SU-DHL-6 (cell line): ENCODE measurements around the gene CTXN3.

Source experiments
- H2AFZ ChIP-seq: fragments of 200-600 bp; sonication (generic); 2 replicates; pipeline ENCODE4 v1.6.1; 2014; ENCODE audit warnings: low read depth, mild to moderate bottlenecking, moderate library complexity, mixed read lengths, antibody characterized with exemption, low read length; ENCODE audit not compliant: severe bottlenecking
- H3F3A ChIP-seq: fragments of 200-600 bp; shearing (Covaris generic); 2 replicates; pipeline ENCODE4 v1.6.0; 2016; ENCODE audit warnings: antibody characterized with exemption, mild to moderate bottlenecking; ENCODE audit not compliant: insufficient read depth
- H3K27ac ChIP-seq: fragments of 200-600 bp; sonication (generic); 2 replicates; pipeline ENCODE4 v1.5.1; 2016; ENCODE audit warnings: low read depth, mild to moderate bottlenecking, low read length, moderate library complexity, mixed read lengths
- H3K27me3 ChIP-seq: fragments of 200-600 bp; sonication (generic), shearing (Covaris generic); 2 replicates; pipeline ENCODE4 v1.6.0; 2014; ENCODE audit warnings: mild to moderate bottlenecking, low read length
- H3K36me3 ChIP-seq: fragments of 200-600 bp; sonication (generic); 2 replicates; pipeline ENCODE4 v1.6.1; 2014; ENCODE audit warnings: mild to moderate bottlenecking, low read length, mixed read lengths
- H3K4me2 ChIP-seq: fragments of 300-600, 200-600 bp; shearing (Covaris generic), sonication (generic); 2 replicates; pipeline ENCODE4 v1.6.0; 2014; ENCODE audit warnings: low read length, low read depth, mild to moderate bottlenecking; ENCODE audit not compliant: poor library complexity, severe bottlenecking
- H3K4me3 ChIP-seq: fragments of 200-600 bp; sonication (generic); 2 replicates; pipeline ENCODE4 v1.5.1; 2014; ENCODE audit warnings: antibody characterized with exemption, low read length, mild to moderate bottlenecking, mixed read lengths; ENCODE audit not compliant: insufficient read depth, poor library complexity, severe bottlenecking
- H3K79me2 ChIP-seq: fragments of 200-600 bp; sonication (generic); 2 replicates; pipeline ENCODE4 v1.6.1; 2014; ENCODE audit warnings: mild to moderate bottlenecking, low read length, moderate library complexity; ENCODE audit not compliant: insufficient read depth
- H3K9ac ChIP-seq: fragments of 200-600 bp; sonication (generic); 2 replicates; pipeline ENCODE4 v1.7.0; 2014; ENCODE audit warnings: mild to moderate bottlenecking, low read length
- H3K9me2 ChIP-seq: fragments of 200-600 bp; sonication (generic); replicated peaks from 2 replicates; pipeline ENCODE4 v1.6.1; 2014; ENCODE audit warnings: low read length; ENCODE audit not compliant: insufficient read depth
- H3K9me3 ChIP-seq: fragments of 200-600 bp; sonication (generic); 2 replicates; pipeline ENCODE4 v1.6.1; 2014; ENCODE audit warnings: low read length, mixed read lengths; ENCODE audit not compliant: insufficient read depth
- H4K20me1 ChIP-seq: fragments of 200-600 bp; sonication (generic); 2 replicates; pipeline ENCODE4 v1.6.1; 2014; ENCODE audit warnings: low read depth, mild to moderate bottlenecking, antibody characterized with exemption, low read length, moderate library complexity, mixed read lengths
- CTCF ChIP-seq: fragments of 200-600 bp; sonication (generic); IDR thresholded peaks from one replicate; pipeline ENCODE4 v1.5.1; 2017; ENCODE audit warnings: antibody characterized with exemption, mild to moderate bottlenecking, low read length, moderate library complexity; ENCODE audit not compliant: insufficient read depth, poor library complexity, severe bottlenecking
- EZH2phosphoT487 ChIP-seq: fragments of 200-600 bp; sonication (generic), shearing (Covaris generic); conservative IDR thresholded peaks from 2 replicates; pipeline ENCODE4 v1.6.1; 2018; ENCODE audit warnings: mild to moderate bottlenecking, antibody characterized with exemption, low read length, moderate library complexity, mixed read lengths

CTXN3 gene

GRCh38 chr5:127705120-127705892 lies 56.4 kb downstream of the CTXN3 start:
- no peak overlapping the region for H3K4me2 ChIP-seq

GRCh38 chr5:127706691-127707090 lies 57.8 kb downstream of the CTXN3 start:
- no peak overlapping the region for H2AFZ ChIP-seq
- H3K4me2 ChIP-seq, result no peak overlapping the region
- H3K79me2 ChIP-seq, result no peaks in the 10 kb centered on the region
- no peaks in the 10 kb centered on the region for H3K9me3 ChIP-seq
- no peak overlapping the region for H3K27ac ChIP-seq
- no peaks in the 10 kb centered on the region for H3K36me3 ChIP-seq
- no peaks in the 10 kb centered on the region for H3F3A ChIP-seq
- H4K20me1 ChIP-seq, result no peaks in the 10 kb centered on the region
- no peak overlapping the region for H3K9ac ChIP-seq
- TF ChIP-seq CTCF, result no peak
- TF ChIP-seq EZH2phosphoT487, result no peak
- no peaks in the 10 kb centered on the region for H3K9me2 ChIP-seq
- H3K4me3 ChIP-seq, result no peak overlapping the region
- H3K27me3 ChIP-seq, result no peaks in the 10 kb centered on the region

More at GRCh38 chr5:127705120-127705892, 56.4 kb downstream of the CTXN3 start:
- Histone ChIP-seq H3F3A (no peaks in the 10 kb centered on the region), H3K36me3 (no peaks in the 10 kb centered on the region), H3K27me3 (no peaks in the 10 kb centered on the region), H3K9ac (no peak overlapping the region), H3K27ac (no peak overlapping the region), H3K9me2 (no peaks in the 10 kb centered on the region), H3K79me2 (no peaks in the 10 kb centered on the region), H3K4me3 (no peak overlapping the region), H2AFZ (no peak overlapping the region), H3K9me3 (no peaks in the 10 kb centered on the region), H4K20me1 (no peaks in the 10 kb centered on the region)
- TF ChIP-seq EZH2phosphoT487, result no peak
- no peak for TF ChIP-seq CTCF

- H3K4me2 ChIP-seq, result no peak overlapping the region
- TF ChIP-seq EZH2phosphoT487, result no peak
- TF ChIP-seq CTCF, result no peak
- no peaks in the 10 kb centered on the region for H3K79me2 ChIP-seq
- H3F3A ChIP-seq, result no peaks in the 10 kb centered on the region
- no peak overlapping the region for H3K4me3 ChIP-seq
- no peaks in the 10 kb centered on the region for H3K27me3 ChIP-seq
- no peaks in the 10 kb centered on the region for H3K9me3 ChIP-seq
- no peak overlapping the region for H2AFZ ChIP-seq
- no peaks in the 10 kb centered on the region for H3K36me3 ChIP-seq
- no peaks in the 10 kb centered on the region for H3K9me2 ChIP-seq
- no peak overlapping the region for H3K27ac ChIP-seq
- H4K20me1 ChIP-seq, result no peaks in the 10 kb centered on the region
- H3K9ac ChIP-seq, result no peak overlapping the region
Observed at GRCh38 chr5:127707209-127707608, 58.3 kb downstream of the CTXN3 start.
